ENCODE data around the gene ANKDD1B.
A peak's percentile ranks its signal among the peaks of the same experiment; 100 is the strongest.
"Not testable (repeated sequence)": the region's sequence is repeated elsewhere in the genome, so short reads cannot be mapped to it uniquely, and the experiment has no call there.

Gene ANKDD1B

DNA sequence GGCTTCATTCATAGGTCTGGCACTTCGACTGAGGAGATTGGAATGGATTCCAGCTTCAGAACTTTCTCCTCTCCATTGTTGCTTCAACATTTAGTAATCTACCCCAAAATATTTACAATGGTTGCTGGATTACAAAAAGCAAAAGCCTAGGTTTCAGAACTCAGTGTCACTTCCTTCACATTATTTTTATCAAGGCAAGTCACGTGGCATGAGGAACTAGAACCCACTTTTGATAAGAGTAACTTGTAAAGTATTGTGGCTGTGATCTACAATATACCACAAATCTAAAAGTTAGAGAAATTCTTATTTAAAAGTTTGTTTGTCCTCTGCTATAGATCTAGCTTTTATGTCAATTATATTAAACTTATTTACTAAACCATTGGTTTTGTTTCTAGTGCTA, 39.7 kb upstream of the ANKDD1B start:
- TF ChIP-seq, protein P1, sequence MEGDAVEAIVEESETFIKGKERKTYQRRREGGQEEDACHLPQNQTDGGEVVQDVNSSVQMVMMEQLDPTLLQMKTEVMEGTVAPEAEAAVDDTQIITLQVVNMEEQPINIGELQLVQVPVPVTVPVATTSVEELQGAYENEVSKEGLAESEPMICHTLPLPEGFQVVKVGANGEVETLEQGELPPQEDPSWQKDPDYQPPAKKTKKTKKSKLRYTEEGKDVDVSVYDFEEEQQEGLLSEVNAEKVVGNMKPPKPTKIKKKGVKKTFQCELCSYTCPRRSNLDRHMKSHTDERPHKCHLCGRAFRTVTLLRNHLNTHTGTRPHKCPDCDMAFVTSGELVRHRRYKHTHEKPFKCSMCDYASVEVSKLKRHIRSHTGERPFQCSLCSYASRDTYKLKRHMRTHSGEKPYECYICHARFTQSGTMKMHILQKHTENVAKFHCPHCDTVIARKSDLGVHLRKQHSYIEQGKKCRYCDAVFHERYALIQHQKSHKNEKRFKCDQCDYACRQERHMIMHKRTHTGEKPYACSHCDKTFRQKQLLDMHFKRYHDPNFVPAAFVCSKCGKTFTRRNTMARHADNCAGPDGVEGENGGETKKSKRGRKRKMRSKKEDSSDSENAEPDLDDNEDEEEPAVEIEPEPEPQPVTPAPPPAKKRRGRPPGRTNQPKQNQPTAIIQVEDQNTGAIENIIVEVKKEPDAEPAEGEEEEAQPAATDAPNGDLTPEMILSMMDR (IDR thresholded peaks at IDR 0.05): no peak
- Histone ChIP-seq H3K36me3 (peaks cover 0 to 6% (median 6%) of the 10 kb centered on the region in 3 donors), H3K4me1 (peaks cover 0 to 43% (median 25%) of the 10 kb centered on the region in 4 donors), H3K4me3 (no peak overlapping the region), H3K27me3 (no peaks in the 10 kb centered on the region), H3K27ac (no peak overlapping the region), H3K9me3 (no peaks in the 10 kb centered on the region)
- DNase-seq: no peak
- intact Hi-C loops (cut with DNase I; ENCODE audit: low total_unique reads): no loop called here

DNA sequence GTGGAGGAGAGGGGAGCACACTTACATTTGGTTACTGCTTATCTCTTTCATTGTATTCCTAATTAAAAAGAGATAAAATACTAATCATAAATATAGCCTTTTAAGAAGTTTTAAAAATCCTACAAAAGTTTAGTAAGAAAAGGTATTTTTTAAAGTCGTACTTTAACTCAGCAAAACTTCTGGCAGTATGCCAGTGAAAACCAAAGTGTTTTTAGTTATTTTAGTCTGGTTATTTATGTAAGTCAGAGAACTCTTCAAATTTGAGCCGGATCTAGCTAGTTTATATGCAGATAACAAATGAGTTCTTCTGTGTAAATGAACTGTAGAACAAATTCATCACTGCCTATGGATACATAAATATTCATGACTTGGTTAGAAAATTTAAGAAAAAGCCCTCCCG, 36.5 kb upstream of the ANKDD1B start:
- TF ChIP-seq, protein P1 (IDR thresholded peaks at IDR 0.05): no peak
- intact Hi-C loops (cut with DNase I; ENCODE audit: low total_unique reads): no loop called here
- H3K36me3 ChIP-seq: peaks cover 4 to 24% (median 5%) of the 10 kb centered on the region in 3 donors
- H3K27ac ChIP-seq: peak overlapping the region; percentile 10 to 55
- DNase-seq: no peak
- H3K27me3 ChIP-seq: no peaks in the 10 kb centered on the region
- no peak overlapping the region for H3K4me3 ChIP-seq
- H3K9me3 ChIP-seq: no peaks in the 10 kb centered on the region
- peaks cover 0 to 30% (median 14%) of the 10 kb centered on the region in 4 donors for H3K4me1 ChIP-seq

DNA sequence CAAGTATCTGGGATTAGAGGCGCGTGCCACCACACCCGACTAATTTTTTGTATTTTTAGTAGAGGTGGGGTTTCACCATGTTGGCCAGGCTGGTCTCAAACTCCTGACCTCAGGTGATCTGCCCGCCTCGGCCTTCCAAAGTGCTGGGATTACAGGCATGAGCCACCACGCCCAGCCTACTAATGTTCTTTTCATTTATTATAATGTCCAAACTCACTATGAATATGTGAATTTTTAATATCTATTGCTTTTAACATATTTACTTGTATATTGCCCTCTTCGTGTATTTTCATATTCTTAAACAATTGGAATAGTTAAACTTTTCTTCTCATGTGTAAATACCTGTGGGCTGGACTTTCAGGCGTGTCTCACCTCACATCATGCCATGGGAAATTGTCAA, 33.0 kb upstream of the ANKDD1B start:
- DNase-seq; H3K27me3 ChIP-seq; intact Hi-C loops (cut with DNase I; ENCODE audit: low total_unique reads); H3K27ac ChIP-seq; H3K4me3 ChIP-seq; H3K9me3 ChIP-seq: not testable (repeated sequence)
- Histone ChIP-seq H3K4me1 (peaks cover 0 to 25% (median 11%) of the 10 kb centered on the region in 4 donors), H3K36me3 (peaks cover 15 to 37% (median 23%) of the 10 kb centered on the region in 3 donors)

DNA sequence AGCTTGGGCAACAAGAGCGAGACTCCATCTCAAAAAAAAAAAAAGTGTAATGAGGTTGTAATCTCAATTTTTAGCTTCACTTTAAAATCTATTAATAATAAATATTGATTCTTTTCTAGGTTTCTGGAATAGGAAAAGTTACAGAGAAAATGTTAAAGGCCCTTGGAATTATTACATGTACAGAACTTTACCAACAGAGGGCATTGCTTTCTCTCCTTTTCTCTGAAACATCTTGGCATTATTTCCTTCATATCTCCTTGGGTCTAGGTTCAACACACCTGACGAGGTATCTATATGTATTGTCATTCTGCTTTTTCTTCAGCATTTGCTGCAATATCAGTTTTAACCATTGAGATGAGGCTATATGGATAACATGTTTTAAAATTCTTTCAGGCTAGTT, 26.6 kb upstream of the ANKDD1B start:
- Histone ChIP-seq H3K9me3 (no peaks in the 10 kb centered on the region), H3K27ac (no peak overlapping the region), H3K4me1 (no peaks in the 10 kb centered on the region), H3K27me3 (no peaks in the 10 kb centered on the region), H3K36me3 (peaks cover 30 to 37% (median 32%) of the 10 kb centered on the region in 3 donors), H3K4me3 (no peak overlapping the region)
- DNase-seq: no peak
- TF ChIP-seq, protein P1 (IDR thresholded peaks at IDR 0.05): no peak
- intact Hi-C loops (cut with DNase I; ENCODE audit: low total_unique reads): no loop called here

DNA sequence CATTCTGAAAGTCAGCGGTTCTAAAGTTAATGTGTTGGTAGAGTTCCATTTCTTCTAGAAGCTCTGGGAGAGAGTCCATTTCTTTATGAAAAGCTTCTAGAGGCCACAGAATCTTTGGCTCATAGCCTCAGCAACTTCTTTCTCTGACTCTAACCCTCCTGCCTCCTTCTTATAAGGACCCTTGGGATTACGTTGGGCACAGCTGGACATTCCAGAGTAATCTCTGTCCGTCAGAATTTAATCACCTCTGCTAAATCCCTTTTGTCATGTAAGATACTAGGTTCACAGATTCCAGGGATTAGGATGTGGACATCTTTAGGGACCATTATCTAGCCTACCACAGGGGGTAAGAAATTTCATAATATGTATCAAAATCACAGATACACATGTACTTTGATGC, 22.6 kb upstream of the ANKDD1B start:
- Histone ChIP-seq H3K27me3 (no peaks in the 10 kb centered on the region), H3K36me3 (peaks cover 33 to 47% (median 46%) of the 10 kb centered on the region in 3 donors), H3K9me3 (no peaks in the 10 kb centered on the region), H3K4me1 (no peaks in the 10 kb centered on the region), H3K4me3 (no peak overlapping the region), H3K27ac (no peak overlapping the region)
- intact Hi-C loops (cut with DNase I; ENCODE audit: low total_unique reads): no loop called here
- TF ChIP-seq, protein P1 (IDR thresholded peaks at IDR 0.05): no peak
- no peak for DNase-seq

DNA sequence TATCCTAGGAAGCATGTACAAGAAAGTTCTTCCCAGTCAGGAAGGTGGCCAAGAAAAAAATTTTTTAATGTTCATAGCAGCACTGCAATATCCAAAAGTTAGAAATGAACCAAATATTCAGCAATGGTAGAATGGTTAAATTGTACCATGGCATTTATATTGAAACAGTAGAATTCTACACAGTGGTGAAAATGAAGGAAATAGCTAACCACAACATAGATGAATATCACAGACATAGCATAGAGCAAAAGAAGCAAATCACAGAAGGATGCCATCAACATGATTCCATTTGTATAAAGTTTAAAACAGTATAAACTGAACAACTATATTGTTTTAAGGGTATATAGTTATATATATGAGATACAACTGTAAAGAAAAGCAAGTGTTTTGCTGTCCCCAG, 10.7 kb upstream of the ANKDD1B start:
- H3K27ac ChIP-seq: no peak overlapping the region
- no peaks in the 10 kb centered on the region for H3K4me1 ChIP-seq
- no peak for DNase-seq
- peaks cover 22 to 40% (median 30%) of the 10 kb centered on the region in 3 donors for H3K36me3 ChIP-seq
- no peaks in the 10 kb centered on the region for H3K9me3 ChIP-seq
- TF ChIP-seq, protein P1 (IDR thresholded peaks at IDR 0.05): no peak
- intact Hi-C loops (cut with DNase I; ENCODE audit: low total_unique reads): no loop called here
- no peaks in the 10 kb centered on the region for H3K27me3 ChIP-seq
- H3K4me3 ChIP-seq: no peak overlapping the region
